ENCODE measurements around the gene ABCA6. TPM values are rescaled to one million over a fixed set of nuclear protein-coding genes. Genes with fewer than 3 reads are reported as not detected.

The ABCA6 gene
- total and polyA plus RNA-seq, 9 of the 15 experiments (the other 6 are each of a cell fraction or from before 2014, with no cell fraction given): 0.06 to 0.73 (median 0.15) TPM

DNA sequence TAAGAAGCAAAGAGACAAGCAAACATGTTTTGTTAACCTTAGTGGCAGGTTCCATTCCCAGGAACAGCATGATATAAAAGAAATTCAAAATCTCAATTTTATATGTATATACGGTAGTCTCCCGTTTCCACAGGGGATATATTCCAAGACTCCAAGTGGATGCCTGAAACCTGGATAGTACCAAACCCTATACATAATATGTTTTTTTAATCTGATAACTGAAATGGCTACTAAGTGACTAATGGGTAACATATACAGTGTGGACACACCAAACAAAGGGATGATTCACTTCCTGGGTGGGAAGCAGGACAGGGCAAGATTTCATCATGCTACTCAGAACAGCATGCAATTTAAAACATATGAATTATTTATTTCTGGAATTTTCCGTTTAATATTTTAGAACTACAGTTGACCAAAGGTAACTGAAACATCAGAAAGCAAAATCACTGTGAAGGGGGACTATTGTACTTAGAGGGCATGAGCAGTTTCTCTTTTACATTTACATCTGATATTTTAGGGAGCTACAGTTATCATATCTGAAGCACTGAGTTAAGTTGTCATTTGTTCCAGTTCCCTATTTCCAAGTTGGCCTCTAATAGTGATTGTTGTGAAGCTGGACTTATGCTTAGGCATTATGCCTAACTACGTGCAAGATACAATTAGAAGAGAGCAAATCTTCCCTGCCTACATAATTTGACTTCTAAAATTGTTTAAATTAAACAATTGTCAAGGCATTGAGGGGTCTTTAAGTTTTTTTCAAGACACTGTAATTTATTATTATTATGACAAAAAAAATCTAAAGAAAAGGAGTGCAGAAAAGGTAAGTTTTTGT lies 34.1 kb upstream of the ABCA6 start (continued):
- TF ChIP-seq, protein P1, sequence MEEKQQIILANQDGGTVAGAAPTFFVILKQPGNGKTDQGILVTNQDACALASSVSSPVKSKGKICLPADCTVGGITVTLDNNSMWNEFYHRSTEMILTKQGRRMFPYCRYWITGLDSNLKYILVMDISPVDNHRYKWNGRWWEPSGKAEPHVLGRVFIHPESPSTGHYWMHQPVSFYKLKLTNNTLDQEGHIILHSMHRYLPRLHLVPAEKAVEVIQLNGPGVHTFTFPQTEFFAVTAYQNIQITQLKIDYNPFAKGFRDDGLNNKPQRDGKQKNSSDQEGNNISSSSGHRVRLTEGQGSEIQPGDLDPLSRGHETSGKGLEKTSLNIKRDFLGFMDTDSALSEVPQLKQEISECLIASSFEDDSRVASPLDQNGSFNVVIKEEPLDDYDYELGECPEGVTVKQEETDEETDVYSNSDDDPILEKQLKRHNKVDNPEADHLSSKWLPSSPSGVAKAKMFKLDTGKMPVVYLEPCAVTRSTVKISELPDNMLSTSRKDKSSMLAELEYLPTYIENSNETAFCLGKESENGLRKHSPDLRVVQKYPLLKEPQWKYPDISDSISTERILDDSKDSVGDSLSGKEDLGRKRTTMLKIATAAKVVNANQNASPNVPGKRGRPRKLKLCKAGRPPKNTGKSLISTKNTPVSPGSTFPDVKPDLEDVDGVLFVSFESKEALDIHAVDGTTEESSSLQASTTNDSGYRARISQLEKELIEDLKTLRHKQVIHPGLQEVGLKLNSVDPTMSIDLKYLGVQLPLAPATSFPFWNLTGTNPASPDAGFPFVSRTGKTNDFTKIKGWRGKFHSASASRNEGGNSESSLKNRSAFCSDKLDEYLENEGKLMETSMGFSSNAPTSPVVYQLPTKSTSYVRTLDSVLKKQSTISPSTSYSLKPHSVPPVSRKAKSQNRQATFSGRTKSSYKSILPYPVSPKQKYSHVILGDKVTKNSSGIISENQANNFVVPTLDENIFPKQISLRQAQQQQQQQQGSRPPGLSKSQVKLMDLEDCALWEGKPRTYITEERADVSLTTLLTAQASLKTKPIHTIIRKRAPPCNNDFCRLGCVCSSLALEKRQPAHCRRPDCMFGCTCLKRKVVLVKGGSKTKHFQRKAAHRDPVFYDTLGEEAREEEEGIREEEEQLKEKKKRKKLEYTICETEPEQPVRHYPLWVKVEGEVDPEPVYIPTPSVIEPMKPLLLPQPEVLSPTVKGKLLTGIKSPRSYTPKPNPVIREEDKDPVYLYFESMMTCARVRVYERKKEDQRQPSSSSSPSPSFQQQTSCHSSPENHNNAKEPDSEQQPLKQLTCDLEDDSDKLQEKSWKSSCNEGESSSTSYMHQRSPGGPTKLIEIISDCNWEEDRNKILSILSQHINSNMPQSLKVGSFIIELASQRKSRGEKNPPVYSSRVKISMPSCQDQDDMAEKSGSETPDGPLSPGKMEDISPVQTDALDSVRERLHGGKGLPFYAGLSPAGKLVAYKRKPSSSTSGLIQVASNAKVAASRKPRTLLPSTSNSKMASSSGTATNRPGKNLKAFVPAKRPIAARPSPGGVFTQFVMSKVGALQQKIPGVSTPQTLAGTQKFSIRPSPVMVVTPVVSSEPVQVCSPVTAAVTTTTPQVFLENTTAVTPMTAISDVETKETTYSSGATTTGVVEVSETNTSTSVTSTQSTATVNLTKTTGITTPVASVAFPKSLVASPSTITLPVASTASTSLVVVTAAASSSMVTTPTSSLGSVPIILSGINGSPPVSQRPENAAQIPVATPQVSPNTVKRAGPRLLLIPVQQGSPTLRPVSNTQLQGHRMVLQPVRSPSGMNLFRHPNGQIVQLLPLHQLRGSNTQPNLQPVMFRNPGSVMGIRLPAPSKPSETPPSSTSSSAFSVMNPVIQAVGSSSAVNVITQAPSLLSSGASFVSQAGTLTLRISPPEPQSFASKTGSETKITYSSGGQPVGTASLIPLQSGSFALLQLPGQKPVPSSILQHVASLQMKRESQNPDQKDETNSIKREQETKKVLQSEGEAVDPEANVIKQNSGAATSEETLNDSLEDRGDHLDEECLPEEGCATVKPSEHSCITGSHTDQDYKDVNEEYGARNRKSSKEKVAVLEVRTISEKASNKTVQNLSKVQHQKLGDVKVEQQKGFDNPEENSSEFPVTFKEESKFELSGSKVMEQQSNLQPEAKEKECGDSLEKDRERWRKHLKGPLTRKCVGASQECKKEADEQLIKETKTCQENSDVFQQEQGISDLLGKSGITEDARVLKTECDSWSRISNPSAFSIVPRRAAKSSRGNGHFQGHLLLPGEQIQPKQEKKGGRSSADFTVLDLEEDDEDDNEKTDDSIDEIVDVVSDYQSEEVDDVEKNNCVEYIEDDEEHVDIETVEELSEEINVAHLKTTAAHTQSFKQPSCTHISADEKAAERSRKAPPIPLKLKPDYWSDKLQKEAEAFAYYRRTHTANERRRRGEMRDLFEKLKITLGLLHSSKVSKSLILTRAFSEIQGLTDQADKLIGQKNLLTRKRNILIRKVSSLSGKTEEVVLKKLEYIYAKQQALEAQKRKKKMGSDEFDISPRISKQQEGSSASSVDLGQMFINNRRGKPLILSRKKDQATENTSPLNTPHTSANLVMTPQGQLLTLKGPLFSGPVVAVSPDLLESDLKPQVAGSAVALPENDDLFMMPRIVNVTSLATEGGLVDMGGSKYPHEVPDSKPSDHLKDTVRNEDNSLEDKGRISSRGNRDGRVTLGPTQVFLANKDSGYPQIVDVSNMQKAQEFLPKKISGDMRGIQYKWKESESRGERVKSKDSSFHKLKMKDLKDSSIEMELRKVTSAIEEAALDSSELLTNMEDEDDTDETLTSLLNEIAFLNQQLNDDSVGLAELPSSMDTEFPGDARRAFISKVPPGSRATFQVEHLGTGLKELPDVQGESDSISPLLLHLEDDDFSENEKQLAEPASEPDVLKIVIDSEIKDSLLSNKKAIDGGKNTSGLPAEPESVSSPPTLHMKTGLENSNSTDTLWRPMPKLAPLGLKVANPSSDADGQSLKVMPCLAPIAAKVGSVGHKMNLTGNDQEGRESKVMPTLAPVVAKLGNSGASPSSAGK (IDR thresholded peaks at IDR 0.05): peak; percentile 20; the same call in 1 of the 2 replicates
- TF ChIP-seq FOSL1 (tag; conservative IDR thresholded peaks at IDR 0.05) (peak; percentile 98), YBX1 (IDR thresholded peaks at IDR 0.05) (no peak), CREM (IDR thresholded peaks at IDR 0.05; ENCODE audit: low read depth) (0 out of 2 replicates have a peak, but pooled peaks have one; percentile 2), FOXA3 (CRISPR knock-in tag; conservative IDR thresholded peaks at IDR 0.05 in 1 of 2, IDR thresholded peaks at IDR 0.05 in 1 of 2) (peak in 1 of 2 experiments; percentile 35; a peak in 2 of 4 replicates), SMAD4 (CRISPR knock-in tag; conservative IDR thresholded peaks at IDR 0.05) (0 out of 2 replicates have a peak, but pooled peaks have one; percentile 19), DPF2 (IDR thresholded peaks at IDR 0.05) (peak; percentile 80), EP300 (IDR thresholded peaks at IDR 0.05; ENCODE audit: low read length) (peak; percentile 73; the same call in 1 of the 2 replicates), MCM3 (IDR thresholded peaks at IDR 0.05) (no peak), ZNF584 (CRISPR knock-in tag; IDR thresholded peaks at IDR 0.05; ENCODE audit: low read depth) (peak; percentile 79), TAL1 (IDR thresholded peaks at IDR 0.05) (no peak), BRD4 (IDR thresholded peaks at IDR 0.05) (peak; percentile 72; the same call in 1 of the 2 replicates)
- TF ChIP-seq, protein P2, sequence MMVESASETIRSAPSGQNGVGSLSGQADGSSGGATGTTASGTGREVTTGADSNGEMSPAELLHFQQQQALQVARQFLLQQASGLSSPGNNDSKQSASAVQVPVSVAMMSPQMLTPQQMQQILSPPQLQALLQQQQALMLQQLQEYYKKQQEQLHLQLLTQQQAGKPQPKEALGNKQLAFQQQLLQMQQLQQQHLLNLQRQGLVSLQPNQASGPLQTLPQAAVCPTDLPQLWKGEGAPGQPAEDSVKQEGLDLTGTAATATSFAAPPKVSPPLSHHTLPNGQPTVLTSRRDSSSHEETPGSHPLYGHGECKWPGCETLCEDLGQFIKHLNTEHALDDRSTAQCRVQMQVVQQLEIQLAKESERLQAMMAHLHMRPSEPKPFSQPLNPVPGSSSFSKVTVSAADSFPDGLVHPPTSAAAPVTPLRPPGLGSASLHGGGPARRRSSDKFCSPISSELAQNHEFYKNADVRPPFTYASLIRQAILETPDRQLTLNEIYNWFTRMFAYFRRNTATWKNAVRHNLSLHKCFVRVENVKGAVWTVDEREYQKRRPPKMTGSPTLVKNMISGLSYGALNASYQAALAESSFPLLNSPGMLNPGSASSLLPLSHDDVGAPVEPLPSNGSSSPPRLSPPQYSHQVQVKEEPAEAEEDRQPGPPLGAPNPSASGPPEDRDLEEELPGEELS (CRISPR knock-in tag; IDR thresholded peaks at IDR 0.05; ENCODE audit: borderline replicate concordance): no peak
- TF ChIP-seq, protein P3, sequence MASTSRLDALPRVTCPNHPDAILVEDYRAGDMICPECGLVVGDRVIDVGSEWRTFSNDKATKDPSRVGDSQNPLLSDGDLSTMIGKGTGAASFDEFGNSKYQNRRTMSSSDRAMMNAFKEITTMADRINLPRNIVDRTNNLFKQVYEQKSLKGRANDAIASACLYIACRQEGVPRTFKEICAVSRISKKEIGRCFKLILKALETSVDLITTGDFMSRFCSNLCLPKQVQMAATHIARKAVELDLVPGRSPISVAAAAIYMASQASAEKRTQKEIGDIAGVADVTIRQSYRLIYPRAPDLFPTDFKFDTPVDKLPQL (IDR thresholded peaks at IDR 0.05; ENCODE audit: extremely low read depth, insufficient read length): no peak

All from K562 (cell line).